Posterior vena cava (tissue), 2 donors: ENCODE measurements around the gene CD46. TPM values are rescaled to one million over a fixed set of nuclear protein-coding genes. Genes with fewer than 3 reads are reported as not detected.

ENCODE experiments used
- DNase-seq: peaks from one replicate; pipeline ENCODE4 v3.0.0-alpha.2; 2020; ENCODE audit warnings: low spot score
- intact Hi-C, 2 donors: fragments of 100-400 bp; cut with DNase I; formaldehyde crosslinking; loops; one replicate each; pipeline versions ENCODE4 v1.14.1 to v1.14.2; 2022 to 2023
- total RNA-seq, 2 donors: library from RNA; stranded (reverse); fragmentation: NEBNext Ultra II Directional; extraction: Animal tissue kit (Norgen Biotek cat#: 25700); gene quantifications; one replicate each; pipeline ENCODE4 v1.2.1, GENCODE V29; 2021
- donor health status: DM: yes; HTN: yes; CAD: no.
- donor health status: DM: yes; HTN: yes; CAD: no.

The CD46 gene
- total RNA-seq, 2 donors from 2014 or later: 129 to 165 TPM

GRCh38 chr1:207833956-207834660 is 82.3 kb downstream of the CD46 start:
- intact Hi-C loops: loop anchor here in 1 of 2 donors (5.0 kb wide), 1 partner anchor 128 kb away; no protein-coding TSS in a partner anchor

GRCh38 chr1:207835958-207836357 is 84.1 kb downstream of the CD46 start:
- no peak for DNase-seq
- intact Hi-C loops: no loop called here

More at GRCh38 chr1:207833956-207834660, 82.3 kb downstream of the CD46 start:
- no peak for DNase-seq

GRCh38 chr1:207836591-207837347 is 84.9 kb downstream of the CD46 start:
- no peak for DNase-seq
- intact Hi-C loops: no loop called here

GRCh38 chr1:207837673-207838072 is 85.8 kb downstream of the CD46 start:
- intact Hi-C loops: no loop called here

GRCh38 chr1:207838156-207839082 is 86.6 kb downstream of the CD46 start:
- intact Hi-C loops: no loop called here
- DNase-seq: no peak

More at GRCh38 chr1:207837673-207838072, 85.8 kb downstream of the CD46 start:
- DNase-seq: no peak

- DNase-seq: no peak
- intact Hi-C loops: no loop called here
Observed at GRCh38 chr1:207839083-207839413, 87.2 kb downstream of the CD46 start.

- intact Hi-C loops: no loop called here
- no peak for DNase-seq
Observed at GRCh38 chr1:207840380-207840779, 88.5 kb downstream of the CD46 start.

GRCh38 chr1:207841293-207841692 is 89.4 kb downstream of the CD46 start:
- no peak for DNase-seq
- intact Hi-C loops: no loop called here

GRCh38 chr1:207841901-207842300 is 90.0 kb downstream of the CD46 start:
- intact Hi-C loops: no loop called here
- no peak for DNase-seq

- intact Hi-C loops: no loop called here
- no peak for DNase-seq
Observed at GRCh38 chr1:207842506-207842905, 90.7 kb downstream of the CD46 start.

- DNase-seq: no peak
- intact Hi-C loops: no loop called here
Observed at GRCh38 chr1:207844371-207844770, 92.5 kb downstream of the CD46 start.

Other genes with a start within 250 kb of the CD46 start
- gene CR1L, start 106.9 kb upstream of the CD46 start, total RNA-seq: under 1 TPM in 1 of 2 donors, not detected in 1; 0.19 TPM
- 100 to 1,000 TPM in 1 of 2 donors, 10 to 100 TPM in 1; 58.1 to 154 TPM for gene CD34, start 159.1 kb downstream of the CD46 start, total RNA-seq